ENCODE data around the gene SRRT.

DNA sequence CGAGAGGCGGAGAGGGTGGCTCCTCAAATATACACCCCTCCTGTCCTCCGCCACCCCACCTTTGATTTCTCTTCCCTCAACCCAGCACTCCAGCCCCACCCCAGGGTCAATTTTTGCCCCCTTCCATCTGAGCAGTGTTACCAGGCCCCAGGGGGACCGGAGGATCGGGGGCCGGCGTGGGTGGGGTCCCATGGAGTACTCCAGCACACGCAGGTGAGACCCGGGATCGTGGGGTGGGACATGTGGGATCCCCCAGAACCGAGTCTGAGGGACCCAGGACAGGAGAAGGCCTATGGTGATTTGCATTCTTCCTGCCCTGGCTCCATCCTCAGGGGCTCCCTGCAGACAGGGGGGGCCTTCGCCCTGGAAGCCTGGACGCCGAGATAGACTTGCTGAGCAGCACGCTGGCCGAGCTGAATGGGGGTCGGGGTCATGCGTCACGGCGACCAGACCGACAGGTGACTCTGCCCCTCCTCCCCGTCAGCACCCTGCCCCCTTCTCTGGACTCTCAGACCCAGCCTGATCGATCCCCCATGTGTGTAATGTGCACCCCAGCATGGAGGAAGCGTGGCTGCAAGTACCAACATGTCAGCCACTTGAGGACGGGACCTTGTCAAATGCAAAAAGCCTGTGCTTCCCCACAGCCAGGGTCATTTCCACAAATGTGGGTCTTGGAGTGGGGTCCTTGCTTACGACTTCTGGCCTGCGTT is 7.0 kb upstream of the SRRT start:
- TF ChIP-seq, protein P1, sequence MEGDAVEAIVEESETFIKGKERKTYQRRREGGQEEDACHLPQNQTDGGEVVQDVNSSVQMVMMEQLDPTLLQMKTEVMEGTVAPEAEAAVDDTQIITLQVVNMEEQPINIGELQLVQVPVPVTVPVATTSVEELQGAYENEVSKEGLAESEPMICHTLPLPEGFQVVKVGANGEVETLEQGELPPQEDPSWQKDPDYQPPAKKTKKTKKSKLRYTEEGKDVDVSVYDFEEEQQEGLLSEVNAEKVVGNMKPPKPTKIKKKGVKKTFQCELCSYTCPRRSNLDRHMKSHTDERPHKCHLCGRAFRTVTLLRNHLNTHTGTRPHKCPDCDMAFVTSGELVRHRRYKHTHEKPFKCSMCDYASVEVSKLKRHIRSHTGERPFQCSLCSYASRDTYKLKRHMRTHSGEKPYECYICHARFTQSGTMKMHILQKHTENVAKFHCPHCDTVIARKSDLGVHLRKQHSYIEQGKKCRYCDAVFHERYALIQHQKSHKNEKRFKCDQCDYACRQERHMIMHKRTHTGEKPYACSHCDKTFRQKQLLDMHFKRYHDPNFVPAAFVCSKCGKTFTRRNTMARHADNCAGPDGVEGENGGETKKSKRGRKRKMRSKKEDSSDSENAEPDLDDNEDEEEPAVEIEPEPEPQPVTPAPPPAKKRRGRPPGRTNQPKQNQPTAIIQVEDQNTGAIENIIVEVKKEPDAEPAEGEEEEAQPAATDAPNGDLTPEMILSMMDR (IDR thresholded peaks at IDR 0.05; ENCODE audit: extremely low read depth in 1 of 2, insufficient read depth in 1 of 2, low read depth in 1 of 2, low read length in 2 of 2), result no peak
- TF ChIP-seq, protein P2, sequence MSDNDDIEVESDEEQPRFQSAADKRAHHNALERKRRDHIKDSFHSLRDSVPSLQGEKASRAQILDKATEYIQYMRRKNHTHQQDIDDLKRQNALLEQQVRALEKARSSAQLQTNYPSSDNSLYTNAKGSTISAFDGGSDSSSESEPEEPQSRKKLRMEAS (IDR thresholded peaks at IDR 0.05; ENCODE audit: insufficient read depth, insufficient read length), result no peak
- TF ChIP-seq POLR2A (IDR thresholded peaks at IDR 0.05; ENCODE audit: low read depth, low read length), result no peak
